ENCODE results near the gene SSBP3.

SSBP3 gene

DNA sequence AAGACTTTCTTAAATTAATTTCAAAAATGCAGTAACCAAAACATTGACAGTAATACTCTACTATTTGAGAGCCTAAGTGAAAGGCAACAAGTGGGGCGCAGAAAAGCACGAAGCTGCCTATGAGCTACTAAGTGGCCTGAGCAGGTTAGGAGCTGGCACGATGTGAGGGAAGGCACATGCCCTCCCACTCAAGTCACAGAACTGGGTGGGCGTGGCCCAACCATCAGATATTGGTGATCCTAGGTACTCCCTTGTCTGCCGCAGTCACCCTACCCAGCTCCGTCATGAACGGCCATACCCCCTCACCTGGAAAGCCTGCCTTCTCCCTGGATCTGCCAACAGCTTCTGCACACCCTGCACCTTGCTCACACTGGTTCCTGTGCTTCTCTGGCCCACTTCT is 40.8 kb downstream of the SSBP3 start:
- no peak overlapping the region for H3K4me3 ChIP-seq (ENCODE audit: low read length)
- H3K36me3 ChIP-seq (ENCODE audit: control insufficient read depth, low read depth, low read length): peaks cover 5% of the 10 kb centered on the region
- H3K4me1 ChIP-seq (ENCODE audit: control insufficient read depth, low read depth, low read length): peaks cover 54% of the 10 kb centered on the region
- H3K9ac ChIP-seq (ENCODE audit: low read length): no peak overlapping the region
- H3K27me3 ChIP-seq (ENCODE audit: control insufficient read depth, insufficient read depth, low read length): no peaks in the 10 kb centered on the region
- H3K27ac ChIP-seq (ENCODE audit: low read length): no peak overlapping the region
- H3K9me3 ChIP-seq (ENCODE audit: control insufficient read depth, low read depth, low read length): no peaks in the 10 kb centered on the region

DNA sequence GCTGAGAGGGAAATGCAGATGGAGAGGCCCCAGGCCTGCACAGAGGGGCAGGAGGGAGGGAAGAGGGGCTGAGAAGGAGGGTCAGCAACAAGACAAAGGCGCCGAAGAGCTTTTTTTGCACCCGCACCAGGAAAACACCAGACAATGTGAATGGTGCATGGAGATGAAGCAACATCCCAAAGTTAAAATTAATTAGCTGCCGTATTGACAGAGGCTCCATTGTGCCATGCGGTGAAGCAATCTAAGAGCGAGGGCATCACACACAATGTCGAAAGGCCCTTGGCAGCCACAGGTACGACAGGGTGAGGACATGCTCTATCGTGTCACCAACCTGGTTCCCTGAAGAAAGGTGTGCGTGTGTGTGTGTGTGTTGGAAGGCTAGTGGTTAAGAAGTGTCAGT is 41.2 kb downstream of the SSBP3 start:
- no peaks in the 10 kb centered on the region for H3K9me3 ChIP-seq (ENCODE audit: control insufficient read depth, low read depth, low read length)
- peaks cover 4% of the 10 kb centered on the region for H3K36me3 ChIP-seq (ENCODE audit: control insufficient read depth, low read depth, low read length)
- H3K9ac ChIP-seq (ENCODE audit: low read length): no peak overlapping the region
- no peak overlapping the region for H3K4me3 ChIP-seq (ENCODE audit: low read length)
- peaks cover 54% of the 10 kb centered on the region for H3K4me1 ChIP-seq (ENCODE audit: control insufficient read depth, low read depth, low read length)
- H3K27me3 ChIP-seq (ENCODE audit: control insufficient read depth, insufficient read depth, low read length): no peaks in the 10 kb centered on the region
- H3K27ac ChIP-seq (ENCODE audit: low read length): no peak overlapping the region

DNA sequence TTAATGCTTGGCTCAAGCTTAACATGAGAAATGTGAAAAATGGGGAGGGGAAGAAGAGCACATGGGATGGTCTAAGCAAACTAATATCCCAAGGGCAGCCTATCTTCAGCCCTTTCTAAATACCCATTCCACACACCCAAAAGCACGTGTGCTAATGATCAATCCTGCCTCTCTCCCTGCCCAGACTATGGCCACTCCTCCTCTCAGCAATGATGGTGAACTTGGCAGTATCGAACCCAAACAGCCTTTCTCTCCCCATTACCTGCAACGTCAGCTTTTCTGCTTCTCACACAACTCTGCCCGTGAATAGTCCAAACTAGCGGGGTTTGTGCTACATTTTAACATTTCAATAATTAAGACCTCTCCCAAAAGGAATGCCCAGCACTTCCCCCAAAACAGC is 41.6 kb downstream of the SSBP3 start:
- no peaks in the 10 kb centered on the region for H3K27me3 ChIP-seq (ENCODE audit: control insufficient read depth, insufficient read depth, low read length)
- no peak overlapping the region for H3K9ac ChIP-seq (ENCODE audit: low read length)
- peaks cover 56% of the 10 kb centered on the region for H3K4me1 ChIP-seq (ENCODE audit: control insufficient read depth, low read depth, low read length)
- H3K36me3 ChIP-seq (ENCODE audit: control insufficient read depth, low read depth, low read length): peaks cover under 1% of the 10 kb centered on the region
- H3K27ac ChIP-seq (ENCODE audit: low read length): no peak overlapping the region
- no peaks in the 10 kb centered on the region for H3K9me3 ChIP-seq (ENCODE audit: control insufficient read depth, low read depth, low read length)
- H3K4me3 ChIP-seq (ENCODE audit: low read length): no peak overlapping the region

DNA sequence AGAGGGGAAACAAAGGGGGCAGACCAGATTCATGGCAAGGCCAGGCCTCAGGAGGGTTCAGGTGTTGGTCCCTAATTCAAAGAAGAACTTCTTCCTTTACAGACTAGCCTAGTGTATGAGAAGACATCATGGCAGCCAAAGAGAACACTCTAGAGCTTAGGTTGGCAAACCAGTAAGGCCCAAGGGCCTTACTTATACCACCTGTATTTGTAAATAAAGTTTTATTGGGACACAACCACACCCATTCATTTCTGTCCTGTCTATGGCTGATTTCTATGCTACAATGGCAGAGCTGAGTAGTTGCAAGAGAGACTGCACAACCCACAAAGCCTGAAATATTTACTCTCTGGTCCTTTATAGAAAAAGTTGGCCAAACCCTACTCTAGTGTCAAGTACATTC is 42.3 kb downstream of the SSBP3 start:
- Histone ChIP-seq H3K27ac (ENCODE audit: low read length) (no peak overlapping the region), H3K36me3 (ENCODE audit: control insufficient read depth, low read depth, low read length) (peaks cover 5% of the 10 kb centered on the region), H3K4me3 (ENCODE audit: low read length) (no peak overlapping the region), H3K4me1 (ENCODE audit: control insufficient read depth, low read depth, low read length) (peaks cover 60% of the 10 kb centered on the region), H3K27me3 (ENCODE audit: control insufficient read depth, insufficient read depth, low read length) (no peaks in the 10 kb centered on the region), H3K9ac (ENCODE audit: low read length) (no peak overlapping the region), H3K9me3 (ENCODE audit: control insufficient read depth, low read depth, low read length) (no peaks in the 10 kb centered on the region)

DNA sequence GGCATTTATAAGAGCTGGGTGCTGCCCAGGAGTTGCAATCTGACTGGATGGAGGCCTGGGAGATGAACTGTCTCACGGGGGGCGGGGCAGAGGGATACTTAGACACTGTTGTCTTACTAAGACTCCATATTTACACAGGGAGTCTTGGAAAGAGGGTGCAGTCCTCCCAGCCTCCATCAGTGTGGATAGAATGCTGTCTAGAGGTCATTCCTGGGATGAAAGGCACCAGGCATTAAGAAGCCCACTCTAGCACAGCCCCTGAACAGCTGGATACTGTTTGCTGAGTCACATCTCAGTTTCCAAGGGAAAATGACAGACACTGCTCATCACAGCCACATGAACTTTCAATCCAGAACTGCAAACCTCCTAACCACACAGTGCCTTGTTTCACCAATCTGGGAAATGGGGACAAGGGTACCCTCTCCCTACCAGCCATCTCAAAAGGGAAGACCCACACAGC is 43.3 kb downstream of the SSBP3 start:
- Histone ChIP-seq H3K4me1 (ENCODE audit: control insufficient read depth, low read depth, low read length) (peaks cover 60% of the 10 kb centered on the region), H3K36me3 (ENCODE audit: control insufficient read depth, low read depth, low read length) (peaks cover 8% of the 10 kb centered on the region), H3K4me3 (ENCODE audit: low read length) (no peak overlapping the region), H3K9me3 (ENCODE audit: control insufficient read depth, low read depth, low read length) (no peaks in the 10 kb centered on the region), H3K27me3 (ENCODE audit: control insufficient read depth, insufficient read depth, low read length) (no peaks in the 10 kb centered on the region), H3K9ac (ENCODE audit: low read length) (no peak overlapping the region), H3K27ac (ENCODE audit: low read length) (no peak overlapping the region)

DNA sequence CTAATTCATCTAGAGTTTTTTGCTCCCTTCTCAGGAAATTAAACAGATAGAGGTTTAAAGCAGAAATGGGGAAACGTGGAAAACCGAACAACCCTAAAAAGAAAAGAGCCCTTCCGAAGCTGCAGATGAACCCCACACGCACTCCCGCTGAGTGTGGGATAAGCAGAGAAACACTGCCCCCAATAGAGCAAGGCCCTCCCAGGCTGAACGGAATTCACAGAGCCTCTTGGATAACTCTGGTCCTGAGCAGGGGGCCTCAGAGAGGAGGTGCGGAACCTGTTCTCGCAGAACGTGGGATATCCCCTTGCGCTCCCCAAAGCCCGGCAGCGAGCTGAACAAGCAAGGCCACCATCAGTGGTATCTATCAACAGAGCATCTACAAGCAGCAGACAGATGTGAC is 44.9 kb downstream of the SSBP3 start:
- Histone ChIP-seq H3K27ac (ENCODE audit: low read length) (no peak overlapping the region), H3K36me3 (ENCODE audit: control insufficient read depth, low read depth, low read length) (peaks cover 8% of the 10 kb centered on the region), H3K9me3 (ENCODE audit: control insufficient read depth, low read depth, low read length) (no peaks in the 10 kb centered on the region), H3K27me3 (ENCODE audit: control insufficient read depth, insufficient read depth, low read length) (no peaks in the 10 kb centered on the region), H3K4me1 (ENCODE audit: control insufficient read depth, low read depth, low read length) (peaks cover 52% of the 10 kb centered on the region), H3K9ac (ENCODE audit: low read length) (no peak overlapping the region), H3K4me3 (ENCODE audit: low read length) (no peak overlapping the region)

DNA sequence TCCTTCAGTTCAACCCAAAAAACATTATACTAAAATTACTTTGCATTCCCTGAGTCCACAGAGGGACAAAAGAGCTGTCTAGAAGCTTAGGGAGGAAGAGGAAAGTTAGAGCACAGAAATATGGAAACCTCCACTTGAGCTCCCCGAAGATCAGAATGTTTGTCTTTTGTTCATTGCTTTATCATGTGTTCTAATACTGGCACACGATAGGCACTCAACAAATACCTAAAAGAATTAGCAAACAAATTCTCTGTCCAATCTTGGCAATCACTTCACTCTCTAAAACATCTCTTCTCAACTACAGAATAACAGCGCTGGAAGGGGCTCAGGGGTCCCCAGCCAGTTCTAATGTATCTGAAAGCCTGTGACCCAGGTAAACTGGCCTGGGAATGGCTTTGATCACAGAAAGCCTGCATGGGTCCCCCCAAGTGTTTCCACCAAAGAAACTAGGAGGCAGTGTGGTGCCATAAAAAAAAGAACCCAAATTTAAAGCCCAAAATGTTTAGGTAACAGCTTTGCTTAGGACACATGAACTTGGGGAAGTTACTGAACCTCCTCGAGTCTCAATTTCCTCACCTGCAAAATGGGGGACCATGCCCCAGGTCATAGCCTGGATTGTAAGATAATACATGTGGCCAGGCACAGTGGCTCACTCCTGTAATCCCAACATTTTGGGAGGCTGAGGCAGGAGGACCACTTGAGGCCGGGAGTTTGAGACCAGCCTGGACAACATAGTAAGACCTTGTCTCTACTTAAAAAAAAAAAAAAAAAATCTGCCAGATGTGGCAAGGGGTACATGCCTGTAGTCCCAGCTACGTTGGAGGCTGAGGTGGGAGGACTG is 45.8 kb downstream of the SSBP3 start:
- Histone ChIP-seq H3K27ac (ENCODE audit: low read length) (no peak overlapping the region), H3K4me3 (ENCODE audit: low read length) (no peak overlapping the region), H3K36me3 (ENCODE audit: control insufficient read depth, low read depth, low read length) (peaks cover 8% of the 10 kb centered on the region), H3K27me3 (ENCODE audit: control insufficient read depth, insufficient read depth, low read length) (no peaks in the 10 kb centered on the region), H3K9ac (ENCODE audit: low read length) (no peak overlapping the region), H3K4me1 (ENCODE audit: control insufficient read depth, low read depth, low read length) (peaks cover 53% of the 10 kb centered on the region), H3K9me3 (ENCODE audit: control insufficient read depth, low read depth, low read length) (no peaks in the 10 kb centered on the region)

DNA sequence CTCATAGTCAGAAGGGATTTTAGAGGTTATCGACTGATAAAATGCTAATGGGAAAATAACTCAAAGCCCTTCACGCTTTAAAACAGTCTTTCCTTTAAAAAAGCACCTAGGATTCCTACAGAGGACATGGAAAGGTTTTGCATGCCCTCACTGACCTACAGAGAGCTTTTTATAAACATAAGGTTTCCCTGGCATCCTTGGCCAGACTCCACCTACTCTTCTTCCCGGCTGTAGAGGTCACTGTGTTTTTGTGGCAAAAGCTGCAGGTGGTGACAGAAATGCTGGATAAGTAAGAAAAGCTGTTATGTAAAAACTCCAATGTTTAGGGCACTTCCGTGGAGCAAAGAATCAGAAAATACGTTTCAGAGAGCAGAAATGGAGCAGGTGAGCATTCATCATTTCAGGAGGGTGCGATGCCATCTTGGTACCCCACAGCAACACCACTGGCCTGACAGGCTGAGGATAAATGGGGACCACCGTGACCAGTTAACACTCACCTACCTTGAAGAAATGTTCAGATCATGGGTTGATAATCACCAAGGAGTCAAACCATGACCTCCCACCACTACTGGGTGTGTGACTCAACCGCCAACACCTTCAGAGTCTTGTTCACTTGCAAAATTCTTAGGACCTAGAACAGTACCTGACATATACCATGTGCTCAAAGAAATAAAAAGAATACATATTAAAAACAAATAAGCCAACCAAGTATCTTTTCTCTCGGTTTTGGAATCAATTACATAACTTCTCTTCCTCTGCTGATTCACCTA is 46.6 kb downstream of the SSBP3 start:
- H3K4me1 ChIP-seq (ENCODE audit: control insufficient read depth, low read depth, low read length): peaks cover 53% of the 10 kb centered on the region

DNA sequence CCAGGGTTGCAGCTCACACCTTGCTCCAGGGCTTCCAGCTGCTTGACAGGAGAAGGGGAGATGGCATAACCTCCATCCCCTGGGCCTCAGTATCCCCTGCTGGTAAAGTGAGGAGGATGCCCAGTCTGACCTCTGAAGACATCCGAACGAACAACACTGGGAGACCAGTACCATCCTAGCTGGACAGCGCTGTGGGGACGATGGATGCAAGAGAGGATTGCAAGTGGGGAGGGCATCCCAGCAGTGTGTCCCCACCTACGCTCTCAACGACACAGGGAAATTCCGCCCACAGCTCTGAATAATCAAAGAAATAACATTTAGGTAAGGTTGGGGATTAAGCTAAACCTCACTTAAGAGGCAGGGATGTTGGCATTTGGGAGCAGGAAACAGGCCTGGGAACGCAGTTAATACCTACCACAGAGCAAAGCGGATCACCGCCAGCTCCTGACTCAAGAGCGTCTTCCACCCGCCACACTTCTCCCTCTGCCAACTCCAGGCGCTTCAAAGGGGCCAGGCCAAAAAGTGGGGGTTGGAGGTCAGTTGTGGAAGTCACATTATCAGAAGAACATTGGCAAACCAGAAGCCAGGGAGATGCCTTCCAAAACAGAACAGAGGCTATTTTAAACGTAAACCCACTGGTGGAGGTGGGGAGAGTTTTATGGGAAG is 47.6 kb downstream of the SSBP3 start:
- no peaks in the 10 kb centered on the region for H3K27me3 ChIP-seq (ENCODE audit: control insufficient read depth, insufficient read depth, low read length)
- no peak overlapping the region for H3K27ac ChIP-seq (ENCODE audit: low read length)
- no peak overlapping the region for H3K9ac ChIP-seq (ENCODE audit: low read length)
- H3K36me3 ChIP-seq (ENCODE audit: control insufficient read depth, low read depth, low read length): peaks cover 8% of the 10 kb centered on the region
- no peak overlapping the region for H3K4me3 ChIP-seq (ENCODE audit: low read length)
- peaks cover 55% of the 10 kb centered on the region for H3K4me1 ChIP-seq (ENCODE audit: control insufficient read depth, low read depth, low read length)
- H3K9me3 ChIP-seq (ENCODE audit: control insufficient read depth, low read depth, low read length): no peaks in the 10 kb centered on the region

More for the DNA sequence above, 46.6 kb downstream of the SSBP3 start:
- Histone ChIP-seq H3K9ac (ENCODE audit: low read length) (no peak overlapping the region), H3K27me3 (ENCODE audit: control insufficient read depth, insufficient read depth, low read length) (no peaks in the 10 kb centered on the region), H3K36me3 (ENCODE audit: control insufficient read depth, low read depth, low read length) (peaks cover 8% of the 10 kb centered on the region), H3K27ac (ENCODE audit: low read length) (no peak overlapping the region), H3K9me3 (ENCODE audit: control insufficient read depth, low read depth, low read length) (no peaks in the 10 kb centered on the region), H3K4me3 (ENCODE audit: low read length) (no peak overlapping the region)

DNA sequence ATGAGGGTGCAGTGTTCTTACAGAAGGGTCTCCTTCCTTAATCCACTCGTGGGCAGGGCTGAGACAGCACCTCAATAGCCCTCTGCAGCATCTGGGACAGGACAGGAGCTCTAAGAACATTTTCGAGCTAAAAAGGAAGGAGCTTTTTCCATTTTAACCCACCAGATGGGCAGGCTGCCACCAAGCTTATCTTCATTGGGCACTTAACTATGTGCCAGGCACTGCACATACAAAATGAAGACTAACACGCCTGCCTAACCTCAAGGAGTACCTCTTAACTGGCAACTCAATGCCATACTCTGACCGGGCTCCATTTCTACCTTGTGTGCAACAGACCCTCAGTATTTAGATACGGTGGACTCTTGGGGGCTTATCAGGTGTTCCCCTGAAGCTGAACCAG is 48.2 kb downstream of the SSBP3 start:
- H3K9ac ChIP-seq (ENCODE audit: low read length): no peak overlapping the region
- H3K27ac ChIP-seq (ENCODE audit: low read length): no peak overlapping the region
- H3K9me3 ChIP-seq (ENCODE audit: control insufficient read depth, low read depth, low read length): no peaks in the 10 kb centered on the region
- H3K4me3 ChIP-seq (ENCODE audit: low read length): no peak overlapping the region
- peaks cover 8% of the 10 kb centered on the region for H3K36me3 ChIP-seq (ENCODE audit: control insufficient read depth, low read depth, low read length)
- peaks cover 58% of the 10 kb centered on the region for H3K4me1 ChIP-seq (ENCODE audit: control insufficient read depth, low read depth, low read length)
- no peaks in the 10 kb centered on the region for H3K27me3 ChIP-seq (ENCODE audit: control insufficient read depth, insufficient read depth, low read length)

DNA sequence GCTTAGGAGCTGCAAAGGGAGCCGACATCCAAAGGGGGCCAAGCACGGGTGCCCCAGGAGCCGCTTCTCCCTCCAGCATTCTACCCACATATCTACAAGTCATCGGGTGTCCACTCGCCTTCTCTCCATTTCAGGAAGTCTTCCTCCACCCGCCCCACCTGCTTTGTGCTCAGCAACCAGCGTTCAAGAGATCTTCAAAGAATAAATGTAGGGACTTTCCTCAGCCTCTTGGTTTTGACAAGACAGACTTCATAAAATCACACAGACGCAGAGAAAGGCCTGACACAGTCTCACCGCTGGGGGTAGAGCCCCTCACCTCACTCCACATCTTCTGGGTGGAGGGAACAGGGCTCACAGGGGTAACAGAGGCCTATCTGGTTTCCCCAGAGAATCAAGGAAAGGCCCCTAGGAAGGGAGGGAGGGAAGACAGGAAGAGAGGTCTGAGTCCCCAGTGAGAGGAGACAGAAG is 49.5 kb downstream of the SSBP3 start:
- H3K4me1 ChIP-seq (ENCODE audit: control insufficient read depth, low read depth, low read length): peaks cover 55% of the 10 kb centered on the region
- no peak overlapping the region for H3K9ac ChIP-seq (ENCODE audit: low read length)

More for the DNA sequence above, 49.5 kb downstream of the SSBP3 start:
- no peaks in the 10 kb centered on the region for H3K27me3 ChIP-seq (ENCODE audit: control insufficient read depth, insufficient read depth, low read length)
- H3K4me3 ChIP-seq (ENCODE audit: low read length): no peak overlapping the region
- no peak overlapping the region for H3K27ac ChIP-seq (ENCODE audit: low read length)
- no peaks in the 10 kb centered on the region for H3K9me3 ChIP-seq (ENCODE audit: control insufficient read depth, low read depth, low read length)
- peaks cover 8% of the 10 kb centered on the region for H3K36me3 ChIP-seq (ENCODE audit: control insufficient read depth, low read depth, low read length)
